GM18520 (cell line): ENCODE data around the gene UGDH.
"Not testable (repeated sequence)": the region's sequence is repeated elsewhere in the genome, so short reads cannot be mapped to it uniquely, and the experiment has no call there.

Experiments
- ATAC-seq: cut with Tn5 transposase; IDR thresholded peaks from one replicate; pipeline ENCODE4 v1.9.1; 2021; ENCODE audit not compliant: unreplicated experiment

UGDH gene

DNA sequence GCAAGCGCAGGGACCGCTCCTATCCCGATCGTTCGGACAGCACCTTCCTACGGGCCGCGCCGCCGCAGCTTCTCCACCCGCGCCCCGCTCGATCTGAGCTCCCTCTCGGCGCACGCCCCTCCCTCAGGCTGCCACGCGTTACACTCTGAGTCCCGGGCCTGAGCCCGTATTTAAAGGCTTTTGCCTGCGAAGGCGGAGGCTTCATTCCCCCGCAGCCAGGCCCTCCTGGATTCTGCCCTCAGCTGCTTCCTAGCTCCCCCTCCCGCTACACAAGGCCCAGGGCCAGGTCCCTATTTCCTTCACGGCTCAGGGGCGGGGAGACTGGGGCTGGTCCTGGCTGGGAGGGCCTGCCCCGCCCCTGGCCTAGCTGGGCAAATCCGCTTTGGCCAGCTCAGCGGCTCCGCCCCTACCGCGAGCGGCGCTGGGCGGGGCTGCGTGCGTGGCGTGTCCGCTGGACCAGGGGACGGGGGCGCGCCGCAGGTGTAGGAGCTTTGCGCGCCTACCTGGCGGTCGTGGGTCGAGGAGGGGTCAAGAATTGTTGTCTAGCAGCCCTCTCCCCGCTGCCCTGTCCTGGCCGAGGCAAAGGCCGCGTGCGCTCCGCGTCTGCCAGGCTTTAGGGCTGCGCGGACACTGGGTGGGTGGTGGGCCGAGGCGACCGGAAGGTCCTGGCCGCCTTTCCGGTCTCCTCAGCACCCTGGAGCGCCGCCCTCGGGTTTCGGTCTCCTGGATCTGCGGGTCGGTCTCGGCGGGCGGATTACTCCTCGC lies at the start of gene UGDH:
Gene UGDH, minus strand, starts transcription at position 144 of the 765 bp plus-strand sequence. CDS start 5,927 bp downstream, outside the sequence.
- peak; percentile 97 for ATAC-seq

GRCh38 chr4:39574946-39575345 lies 47.7 kb upstream of the UGDH start:
- no peak for ATAC-seq

GRCh38 chr4:39571504-39571903 lies 44.3 kb upstream of the UGDH start:
- no peak for ATAC-seq

DNA sequence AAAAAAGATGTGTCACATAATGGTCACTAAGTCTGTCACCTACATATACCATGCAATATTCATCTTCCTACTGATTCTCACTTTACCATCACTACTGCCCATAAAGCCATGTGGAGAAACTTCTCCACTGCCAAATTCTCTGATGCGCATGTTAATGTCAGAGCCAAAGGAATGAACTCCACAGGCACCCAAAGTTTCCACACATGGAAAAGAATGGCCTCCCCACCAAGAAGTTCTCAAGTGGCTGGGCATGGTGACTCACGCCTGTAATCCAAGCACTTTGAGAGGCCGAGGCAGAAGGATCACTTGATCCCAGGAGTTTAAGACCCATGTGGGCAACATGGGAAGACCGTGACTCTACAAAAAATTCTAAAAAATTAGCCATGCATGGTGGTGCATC lies 43.8 kb upstream of the UGDH start:
- ATAC-seq = no peak

DNA sequence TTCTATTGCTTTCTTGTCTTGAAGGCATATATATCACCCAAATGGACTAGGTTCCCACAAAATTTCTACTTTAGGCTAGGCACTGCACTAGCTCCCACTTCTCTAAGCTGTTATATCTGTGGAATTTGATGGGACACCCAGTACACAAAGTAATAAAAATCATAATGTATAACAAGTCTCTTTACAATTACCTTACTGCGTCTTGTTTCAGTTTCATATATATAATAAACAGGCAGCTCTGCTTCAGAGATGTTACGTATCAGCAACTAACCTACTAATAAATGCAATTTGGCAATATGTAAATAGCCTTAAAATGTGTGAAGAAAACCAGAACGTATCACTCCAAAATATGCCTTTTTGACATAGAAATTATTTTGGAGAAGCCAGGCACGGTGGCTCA lies 42.0 kb upstream of the UGDH start:
- ATAC-seq = no peak

GRCh38 chr4:39568805-39569204 lies 41.6 kb upstream of the UGDH start:
- ATAC-seq = no peak

DNA sequence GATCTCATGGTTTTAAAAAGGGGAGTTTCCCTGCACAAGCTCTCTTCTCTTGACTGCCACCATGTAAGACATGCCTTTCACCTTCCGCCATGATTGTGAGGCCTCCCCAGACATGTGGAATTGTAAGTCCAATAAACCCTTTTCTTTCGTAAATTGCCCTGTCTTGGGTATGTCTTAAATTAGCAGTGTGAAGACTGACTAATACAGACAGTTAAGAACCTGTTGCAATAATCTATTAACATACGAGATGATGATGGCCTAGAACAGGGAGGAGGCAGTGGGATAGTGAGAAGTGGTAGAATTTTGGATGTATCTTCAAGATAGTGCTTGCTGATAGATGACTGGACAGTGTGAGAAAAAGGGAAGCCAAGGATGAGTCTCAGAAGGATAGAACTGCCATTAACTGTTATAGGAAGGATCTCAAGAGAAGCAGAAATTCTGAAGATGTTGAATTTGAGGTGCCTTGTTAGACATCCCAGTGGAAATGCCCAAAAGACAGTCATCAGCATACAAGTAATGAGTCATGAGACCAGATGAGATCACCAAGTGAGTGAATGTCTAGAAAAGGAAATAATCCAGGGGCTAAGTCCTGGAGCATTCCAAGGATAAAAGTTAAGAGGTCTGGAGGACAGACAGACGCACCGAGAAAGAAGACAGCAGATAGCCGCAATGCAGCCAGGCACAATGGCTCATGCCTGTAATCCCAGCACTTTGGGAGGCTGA lies 38.8 kb upstream of the UGDH start:
- ATAC-seq = no peak

- no peak for ATAC-seq
Measured at GRCh38 chr4:39563346-39563847, 36.2 kb upstream of the UGDH start.

- ATAC-seq = no peak
Measured at GRCh38 chr4:39562792-39563191, 35.6 kb upstream of the UGDH start.

DNA sequence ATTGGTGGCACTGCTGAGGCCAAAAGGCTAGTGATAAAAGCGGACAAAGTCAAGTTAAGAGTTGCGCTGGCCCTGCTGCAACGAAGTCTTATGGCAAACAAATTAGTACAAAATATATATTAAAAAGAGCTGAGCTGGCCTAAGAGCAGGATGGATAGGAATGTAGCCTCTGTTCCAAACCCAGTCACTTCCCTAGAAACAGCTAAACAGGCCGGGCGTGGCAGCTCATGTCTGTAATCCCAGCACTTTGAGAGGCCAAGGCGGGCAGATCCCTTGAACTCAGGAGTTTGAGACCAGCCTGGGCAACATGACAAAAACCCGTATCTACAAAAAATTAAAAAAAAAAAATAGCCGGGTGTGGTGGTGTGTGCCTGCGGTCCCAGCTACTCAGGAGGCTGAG lies 32.4 kb upstream of the UGDH start:
- ATAC-seq = no peak

DNA sequence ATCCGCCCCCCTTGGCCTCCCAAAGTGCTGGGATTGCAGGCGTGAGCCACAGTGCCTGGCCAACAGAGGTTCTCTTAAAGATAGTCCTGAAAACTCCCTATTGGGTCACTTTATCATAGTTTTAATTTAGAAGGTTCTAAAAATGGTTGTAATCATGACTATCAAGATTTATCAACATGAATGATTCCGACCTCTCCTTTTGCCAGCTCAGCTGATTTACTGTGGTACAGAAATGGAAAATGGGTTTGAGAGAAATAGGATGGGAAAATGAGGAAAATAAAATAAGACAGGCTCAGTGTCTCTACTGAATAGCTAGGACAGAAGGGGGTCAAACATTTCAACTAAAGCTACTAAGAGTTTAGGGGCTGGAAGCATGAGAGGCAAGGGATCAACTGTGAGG lies 28.2 kb upstream of the UGDH start:
- ATAC-seq = no peak

DNA sequence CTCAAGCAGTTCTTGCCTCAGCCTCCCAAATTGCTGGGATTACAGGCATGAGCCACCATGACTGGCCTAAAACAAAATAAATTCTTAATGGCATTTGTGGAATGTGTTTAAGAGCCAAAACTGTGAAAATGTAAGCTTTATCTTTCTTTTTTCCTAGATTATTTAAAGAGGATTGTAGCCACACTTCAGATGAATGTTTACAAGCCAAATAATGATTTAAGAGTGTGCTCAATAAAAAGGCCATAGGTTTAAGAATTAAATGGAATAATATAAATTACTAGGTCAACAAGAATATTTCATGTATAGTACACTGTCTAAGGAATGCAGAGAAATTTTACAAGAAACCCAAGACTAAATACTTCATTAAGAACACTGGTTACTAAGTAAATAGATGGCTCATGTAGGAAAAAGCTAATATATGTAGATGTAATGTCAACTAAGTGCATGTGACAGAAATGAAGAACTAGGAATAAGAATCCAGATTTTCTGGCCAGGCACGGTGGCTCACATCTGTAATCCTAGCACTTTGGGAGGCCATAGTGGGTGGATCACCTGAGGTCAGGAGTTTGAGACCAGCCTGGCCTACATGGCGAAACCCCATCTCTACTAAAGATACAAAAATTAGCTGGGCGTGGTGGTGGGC lies 21.3 kb upstream of the UGDH start:
- no peak for ATAC-seq

- ATAC-seq = no peak
Measured at GRCh38 chr4:39544580-39545315, 17.5 kb upstream of the UGDH start.

DNA sequence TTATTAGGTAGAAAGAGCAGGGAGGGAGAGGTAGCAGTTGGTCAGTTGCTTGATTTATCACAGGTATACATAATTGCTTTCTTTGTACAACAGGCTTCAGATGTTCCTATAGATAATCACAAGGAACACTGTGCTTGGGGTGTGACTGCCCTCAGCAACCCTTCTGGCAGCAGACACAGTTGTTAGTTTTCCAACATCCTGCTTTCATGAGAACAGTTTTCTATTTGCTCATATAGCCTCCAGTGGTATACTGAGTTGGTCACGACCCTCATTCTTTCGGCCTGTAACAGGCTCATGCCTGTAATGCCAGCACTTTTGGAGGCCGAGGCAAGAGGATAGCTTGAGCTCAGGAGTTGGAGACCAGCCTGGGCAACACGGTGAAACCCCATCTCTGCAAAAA lies 16.8 kb upstream of the UGDH start:
- ATAC-seq = not testable (repeated sequence)

DNA sequence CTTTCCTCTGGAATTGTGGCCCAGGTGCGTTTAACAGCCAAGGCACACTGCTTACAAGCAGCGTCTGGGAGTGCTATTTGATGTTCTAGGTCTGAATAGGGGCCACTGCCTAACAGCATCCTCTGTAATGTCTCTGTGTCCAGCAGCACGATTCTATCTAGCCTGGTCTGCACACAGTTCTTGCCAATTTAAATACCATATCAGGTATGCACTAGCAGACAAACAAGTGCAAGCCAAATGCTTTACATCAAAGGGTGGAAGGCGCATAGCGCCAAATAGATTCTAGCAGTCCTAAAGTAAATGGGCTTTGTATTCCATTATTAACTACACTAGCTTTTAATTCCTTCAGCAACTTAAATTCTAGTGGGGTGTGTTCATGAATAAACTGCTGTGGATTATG lies 15.8 kb upstream of the UGDH start:
- no peak for ATAC-seq

GRCh38 chr4:39542611-39543012 lies 15.4 kb upstream of the UGDH start:
- no peak for ATAC-seq

DNA sequence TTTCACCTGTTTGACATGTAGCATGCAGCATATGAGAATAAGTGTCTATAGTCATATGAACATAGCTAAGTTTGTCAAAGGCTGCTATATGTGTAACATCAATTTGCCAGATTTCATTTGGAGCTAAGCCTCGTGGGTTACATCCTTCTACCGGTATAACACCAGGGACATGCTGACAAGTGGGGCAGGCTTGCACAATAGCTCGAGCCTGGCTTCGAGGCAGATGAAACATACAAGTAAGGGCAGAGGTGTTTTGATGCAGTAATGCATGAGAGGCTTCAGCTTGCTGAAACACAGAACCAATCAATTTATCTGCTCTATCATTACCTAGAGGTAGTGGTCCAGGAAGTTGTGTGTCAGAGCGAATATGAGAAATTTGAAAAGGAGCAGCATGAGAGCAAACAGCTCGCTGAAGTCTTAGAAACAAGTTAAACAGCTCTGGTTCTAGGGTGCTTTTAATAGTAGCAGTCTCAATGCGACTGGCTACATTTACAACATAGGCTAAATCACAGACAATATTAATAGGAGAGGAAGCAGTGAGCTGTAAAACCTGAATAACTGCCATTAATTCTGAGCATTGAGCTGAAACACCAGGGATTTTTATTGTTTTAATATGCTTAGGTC lies 14.9 kb upstream of the UGDH start:
- no peak for ATAC-seq

DNA sequence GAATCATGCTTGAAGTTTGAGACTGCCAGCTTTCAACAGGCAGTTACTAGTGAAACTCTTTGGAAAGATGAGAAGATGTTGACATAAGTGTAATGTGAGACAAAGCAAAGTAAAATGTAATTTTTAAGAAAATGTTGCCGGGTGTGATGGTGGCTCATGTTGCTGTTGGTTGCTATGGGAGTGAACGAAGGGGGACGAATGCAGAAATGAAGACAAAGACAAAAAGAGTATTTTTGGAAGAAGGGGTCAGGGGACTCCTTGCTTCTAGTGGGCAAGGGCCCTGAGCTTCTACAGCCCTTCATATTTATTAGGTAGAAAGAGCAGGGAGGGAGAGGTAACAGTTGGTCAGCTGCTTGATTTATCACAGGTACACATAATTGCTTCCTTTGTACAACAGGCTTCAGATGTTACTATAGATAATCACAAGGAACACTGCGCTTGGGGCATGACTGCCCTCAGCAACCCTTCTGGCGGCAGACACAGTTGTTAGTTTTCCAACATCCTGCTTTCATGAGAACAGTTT lies 11.9 kb upstream of the UGDH start:
- ATAC-seq = no peak

GRCh38 chr4:39533541-39533940 lies 6.3 kb upstream of the UGDH start:
- no peak for ATAC-seq

- not testable (repeated sequence) for ATAC-seq
Measured at GRCh38 chr4:39532237-39532636, 5.0 kb upstream of the UGDH start.
